Right renal pelvis (tissue), 4 donors: ENCODE results near the gene GRM2. TPM values are rescaled to one million over a fixed set of nuclear protein-coding genes. Genes with fewer than 3 reads are reported as not detected.

ENCODE experiments used
- DNase-seq, 4 donors: peaks; one replicate each; pipeline ENCODE4 v3.0.0-alpha.2; 2013; ENCODE audit warnings: low read depth in 4 of 4, low spot score in 3 of 4, missing footprints in 1 of 4
- polyA plus RNA-seq, 4 donors: library from polyadenylated mRNA; unstranded; fragments of 120-200 nt; gene quantifications; one replicate each; pipeline ENCODE4 v1.2.1, GENCODE V29; 2013; ENCODE audit not compliant: insufficient read length in 4 of 4

The GRM2 gene
- under 1 TPM; 0.46 to 0.69 (median 0.62) TPM for polyA plus RNA-seq

DNA sequence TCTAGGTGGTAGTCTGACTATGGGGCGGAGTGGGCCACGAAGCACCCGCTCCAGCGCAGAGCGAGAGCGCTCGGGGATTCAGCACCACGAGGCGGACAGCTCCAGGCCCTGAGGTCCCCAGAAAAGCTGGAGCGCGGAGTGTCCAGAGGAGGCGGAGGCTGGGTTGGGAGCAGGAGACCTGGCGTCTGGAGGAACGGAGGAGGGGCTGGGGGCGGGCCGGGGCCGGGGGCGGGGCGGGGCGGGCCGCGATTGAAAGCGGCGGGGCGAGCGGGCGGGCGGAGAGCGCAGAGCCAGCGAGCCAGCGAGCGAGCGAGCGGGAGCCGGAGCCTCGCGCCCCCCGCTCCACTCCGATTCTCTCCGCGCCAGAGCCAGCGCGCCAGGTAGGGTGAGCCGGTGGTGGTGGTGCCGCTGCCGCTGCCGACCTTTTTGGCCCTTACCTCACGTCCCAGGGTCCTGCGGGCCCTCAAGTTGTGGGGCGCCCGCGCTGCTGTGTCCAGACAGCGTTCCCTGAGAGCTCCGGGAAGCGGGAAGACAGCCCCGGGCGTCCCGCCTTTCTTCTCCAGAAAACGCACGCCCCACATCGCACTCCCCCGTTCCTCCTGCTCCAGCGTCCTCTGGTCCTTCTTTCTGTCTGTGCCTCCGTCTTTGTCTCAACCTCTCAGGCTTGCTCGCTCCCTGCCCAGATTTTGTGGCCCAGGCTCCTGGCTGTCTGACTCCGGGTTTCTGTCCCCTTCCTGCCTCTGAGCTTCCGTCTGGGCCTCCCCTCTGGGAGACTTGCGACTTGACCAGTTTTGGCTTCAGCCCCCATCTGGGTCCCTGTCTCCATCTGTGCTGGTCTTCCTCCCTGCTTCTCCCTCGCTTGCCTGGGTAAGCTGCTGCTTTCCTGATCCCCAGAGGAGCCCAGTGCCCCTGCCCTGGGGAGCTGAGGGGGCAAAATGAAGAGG is at the start of gene GRM2:
Gene GRM2, plus strand, starts transcription at position 281 of the 944 bp plus-strand sequence. CDS start 1,916 bp downstream, outside the sequence.
- peak; percentile 75 to 83 (median 78) for DNase-seq

DNA sequence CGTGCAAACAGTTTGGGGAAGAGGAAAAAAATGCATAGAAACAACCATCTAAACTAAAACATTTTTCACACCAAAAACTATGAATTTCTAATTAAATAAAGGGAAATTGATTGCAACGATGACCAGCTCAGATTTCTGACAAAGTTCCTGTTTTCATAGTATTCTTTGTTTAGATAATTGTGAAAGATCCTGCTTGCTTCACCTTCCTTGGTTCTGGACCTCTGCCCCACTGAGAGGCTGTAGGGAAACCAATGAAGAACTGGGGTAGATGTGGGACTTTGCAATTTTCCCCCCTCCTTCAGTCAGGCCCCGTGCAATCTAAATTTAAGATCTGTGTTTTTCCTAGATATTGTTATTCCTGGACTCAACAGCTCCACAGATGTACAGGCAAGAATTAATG is 49.6 kb upstream of the GRM2 start:
- DNase-seq: no peak

DNA sequence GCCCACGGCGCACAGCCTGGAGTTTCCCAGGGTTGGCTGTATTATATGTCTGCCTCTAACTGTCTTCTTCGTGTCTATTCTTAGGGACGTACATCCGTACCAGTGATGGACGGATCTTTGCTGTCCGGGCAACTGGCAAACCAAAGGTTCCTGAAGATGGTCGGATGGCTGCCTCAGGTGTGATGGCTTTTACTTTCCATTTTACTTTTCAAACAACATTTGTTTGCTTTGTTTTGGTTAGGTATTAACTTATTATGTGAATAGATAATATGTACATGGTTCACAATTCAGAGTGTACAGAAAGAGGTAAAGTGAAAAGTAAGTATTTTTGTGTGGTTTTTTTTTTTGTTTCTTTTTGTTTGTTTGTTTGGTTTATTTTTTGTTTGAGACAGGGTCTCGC is 46.9 kb upstream of the GRM2 start:
- no peak for DNase-seq

DNA sequence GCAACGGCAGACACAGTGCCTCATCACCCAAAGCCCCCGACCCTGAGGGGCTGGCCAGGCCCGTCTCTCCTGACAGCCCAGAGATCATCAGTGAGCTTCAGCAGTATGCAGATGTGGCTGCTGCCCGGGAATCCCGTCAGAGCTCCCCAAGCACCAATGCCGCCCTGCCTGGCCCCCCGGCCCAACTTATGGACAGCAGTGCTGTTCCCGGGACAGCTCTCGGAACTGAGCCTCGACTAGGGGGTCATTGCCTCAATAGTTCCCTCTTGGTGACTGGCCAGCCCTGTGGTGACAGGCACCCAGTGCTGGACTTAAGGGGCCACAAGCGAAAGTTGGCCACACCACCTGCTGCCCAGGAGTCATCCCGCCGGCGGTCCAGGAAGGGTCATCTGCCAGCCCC is 44.4 kb upstream of the GRM2 start:
- no peak for DNase-seq

DNA sequence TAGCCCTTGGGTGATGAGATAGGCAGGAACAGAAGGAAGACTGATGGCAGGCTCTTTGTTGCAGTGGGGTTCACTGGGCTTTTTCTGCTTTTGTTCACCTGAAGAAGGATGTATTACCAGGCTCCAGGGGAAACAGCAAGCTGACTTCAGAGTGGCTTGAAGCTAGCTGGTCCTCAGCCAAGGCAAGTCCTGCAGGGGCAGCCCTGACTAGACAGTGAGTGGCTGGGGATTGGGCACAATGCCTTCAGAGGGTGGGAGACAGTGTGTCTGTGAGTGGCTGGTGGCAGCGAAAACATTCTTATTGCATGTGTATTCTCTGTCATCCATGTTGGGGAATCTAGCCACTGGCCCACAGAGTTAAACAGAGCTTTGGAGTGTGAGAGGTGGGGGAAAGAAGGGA is 38.1 kb upstream of the GRM2 start:
- no peak for DNase-seq

DNA sequence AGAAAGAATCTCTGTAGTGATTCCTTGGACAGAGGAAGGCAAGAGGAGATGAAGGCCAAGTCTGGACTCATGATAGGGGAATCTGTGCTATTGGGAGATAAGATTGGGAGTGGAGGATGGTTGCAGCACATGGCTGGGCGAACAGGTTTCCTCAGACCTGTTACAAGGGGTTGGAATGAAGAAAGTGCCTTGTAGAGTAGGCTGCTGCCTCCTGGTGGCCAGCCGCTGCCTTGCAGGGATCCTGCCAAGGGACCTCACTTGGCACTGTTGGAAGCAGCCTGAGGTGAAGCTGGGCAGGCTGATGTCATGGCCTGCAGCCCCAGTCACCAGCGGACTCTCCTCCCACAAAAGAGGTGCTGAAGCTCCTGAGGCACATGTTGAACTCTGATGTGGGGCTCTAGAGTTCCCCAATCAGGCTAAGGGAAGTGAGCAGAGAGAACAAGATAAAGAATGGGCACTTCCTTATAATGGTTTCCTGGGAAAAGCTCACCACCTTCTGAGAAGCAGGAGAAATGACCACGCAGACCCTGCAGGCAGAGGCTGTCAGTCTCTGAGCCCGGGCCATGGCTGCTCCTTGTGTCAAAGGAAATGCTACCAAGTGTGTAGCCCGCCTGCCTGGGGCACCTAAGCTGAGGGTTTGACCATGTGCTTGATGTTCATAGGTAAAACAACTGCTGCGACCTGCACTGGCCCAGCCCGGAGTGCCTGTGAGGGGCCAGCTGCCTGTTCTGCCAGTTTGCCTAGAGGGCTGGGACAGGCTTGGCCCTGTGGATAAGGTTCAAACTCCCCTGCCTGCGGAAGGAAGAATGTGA is 37.4 kb upstream of the GRM2 start:
- DNase-seq: peak in 2 of 4 donors; percentile 49 to 53

DNA sequence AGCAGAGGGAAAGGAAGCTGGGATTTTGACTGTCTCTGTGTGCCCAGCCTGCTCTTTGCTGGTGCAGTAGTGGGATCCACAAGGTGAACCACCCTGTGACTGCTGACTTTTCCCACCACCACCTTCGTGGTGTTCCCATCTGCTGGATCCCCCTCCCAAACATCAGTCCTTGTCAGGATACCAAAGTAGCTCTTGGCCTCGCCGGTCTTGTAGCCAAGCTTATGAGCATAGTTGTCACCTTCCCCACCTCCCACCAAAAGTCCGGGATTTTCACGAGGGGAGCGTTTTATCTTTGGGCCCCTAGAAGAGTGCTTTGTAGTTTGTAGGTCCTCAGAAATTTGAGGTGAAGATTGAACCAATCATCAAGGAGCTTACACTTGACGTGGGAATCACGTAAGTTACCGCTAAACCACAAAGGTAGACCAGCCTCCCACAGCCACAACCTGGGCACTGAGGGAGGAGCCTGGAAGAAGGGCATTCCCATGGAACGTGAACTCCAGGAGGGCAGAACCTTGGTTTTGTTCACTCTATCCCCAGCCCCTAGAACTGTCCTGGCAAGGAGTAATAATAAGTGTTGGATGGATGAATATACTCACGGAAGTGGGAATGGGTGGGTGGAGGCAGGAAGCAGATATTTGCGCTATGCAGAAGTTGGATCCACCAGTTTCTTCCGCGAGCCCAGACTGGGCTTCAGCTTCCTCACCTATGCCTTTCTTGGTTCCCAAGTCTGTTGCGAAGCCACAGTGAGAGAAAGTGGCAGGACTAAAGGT is 36.6 kb upstream of the GRM2 start:
- no peak for DNase-seq

DNA sequence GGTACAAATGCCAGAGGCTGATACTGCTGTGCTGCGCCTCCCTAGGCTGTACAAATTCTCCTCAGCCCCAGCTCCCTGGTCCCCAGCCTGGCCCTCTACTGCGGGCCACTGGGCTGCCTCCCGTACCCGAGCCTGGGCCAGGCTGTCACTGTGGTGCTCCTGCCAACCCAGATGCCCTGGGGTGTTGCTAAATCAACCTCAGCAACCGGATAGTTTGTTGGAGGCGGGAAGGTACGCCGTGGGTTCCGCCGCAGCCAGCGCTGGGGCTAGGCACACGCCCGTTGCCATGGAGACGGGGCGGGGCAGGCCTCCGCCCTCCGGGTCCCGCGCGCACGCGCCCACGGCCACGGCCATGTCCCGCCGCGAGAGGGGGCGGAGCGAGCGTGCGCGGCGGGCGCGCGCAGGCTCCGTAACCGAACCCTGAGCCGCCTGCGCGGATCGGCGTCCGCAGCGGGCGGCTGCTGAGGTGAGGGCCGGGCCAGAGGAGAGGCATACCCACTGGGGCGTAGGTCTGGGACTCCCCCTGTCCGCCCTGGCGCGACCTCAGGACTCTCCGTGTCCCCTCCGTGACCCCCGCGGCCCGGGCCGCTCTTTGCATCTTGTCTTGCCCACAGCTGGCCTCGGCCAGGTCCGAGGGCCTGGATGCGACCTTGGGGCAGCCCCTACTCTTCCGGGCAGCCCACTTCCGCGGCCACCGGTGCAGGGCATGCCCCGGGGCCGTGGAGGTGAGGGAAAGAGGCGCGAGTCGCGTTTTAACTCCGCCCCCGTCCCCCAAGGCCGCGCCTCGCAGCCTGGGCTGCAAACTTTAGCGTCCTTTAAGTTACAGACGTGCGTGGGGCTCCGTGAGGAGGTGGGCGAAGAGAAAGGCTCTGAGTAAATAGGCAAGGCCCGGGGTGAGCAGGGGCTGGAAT is 35.8 kb upstream of the GRM2 start, which contains the start of gene TEX264:
Gene TEX264, plus strand, starts transcription at position 430 of the 911 bp plus-strand sequence. CDS start 3,053 bp downstream, outside the sequence.
- DNase-seq: peak in 3 of 4 donors; percentile 60 to 75 (median 63)

DNA sequence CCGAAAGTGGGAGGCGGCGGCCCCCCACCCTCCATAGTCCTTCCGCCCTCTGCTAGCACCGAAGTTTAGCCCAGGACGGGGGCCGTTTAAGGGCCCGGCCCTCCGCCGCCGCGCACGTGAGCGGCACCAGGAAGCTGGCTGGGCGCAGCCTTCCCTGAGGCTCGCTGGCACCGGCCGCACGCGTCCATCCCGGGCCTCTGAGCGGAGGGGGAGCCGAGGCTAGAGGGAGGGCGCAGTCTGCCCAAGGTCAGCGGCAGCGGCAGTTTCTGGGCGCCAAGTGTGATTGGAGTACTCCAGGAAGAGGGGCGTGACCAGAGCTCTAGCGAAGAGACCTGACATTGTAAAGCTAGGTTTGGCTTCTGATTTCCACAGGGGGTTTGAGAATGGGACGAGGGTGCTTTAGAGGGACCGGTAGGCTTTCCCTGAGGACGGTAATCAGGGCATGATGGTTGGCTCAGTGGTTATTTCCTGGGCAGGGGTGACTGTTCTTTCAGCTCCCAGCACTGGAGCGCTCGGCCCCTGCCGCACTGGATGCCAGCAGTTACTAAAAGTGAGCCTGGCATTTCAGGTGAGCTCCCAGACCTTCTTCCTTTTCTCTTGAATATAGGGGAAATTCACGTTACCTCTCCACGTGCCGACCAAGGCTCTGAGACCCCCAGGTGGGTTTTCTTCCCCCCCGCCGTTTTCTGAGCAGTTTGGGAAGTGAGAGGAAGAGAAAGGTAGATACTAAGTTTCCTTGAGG is 35.0 kb upstream of the GRM2 start:
- DNase-seq: peak in 2 of 4 donors; percentile 39 to 43

DNA sequence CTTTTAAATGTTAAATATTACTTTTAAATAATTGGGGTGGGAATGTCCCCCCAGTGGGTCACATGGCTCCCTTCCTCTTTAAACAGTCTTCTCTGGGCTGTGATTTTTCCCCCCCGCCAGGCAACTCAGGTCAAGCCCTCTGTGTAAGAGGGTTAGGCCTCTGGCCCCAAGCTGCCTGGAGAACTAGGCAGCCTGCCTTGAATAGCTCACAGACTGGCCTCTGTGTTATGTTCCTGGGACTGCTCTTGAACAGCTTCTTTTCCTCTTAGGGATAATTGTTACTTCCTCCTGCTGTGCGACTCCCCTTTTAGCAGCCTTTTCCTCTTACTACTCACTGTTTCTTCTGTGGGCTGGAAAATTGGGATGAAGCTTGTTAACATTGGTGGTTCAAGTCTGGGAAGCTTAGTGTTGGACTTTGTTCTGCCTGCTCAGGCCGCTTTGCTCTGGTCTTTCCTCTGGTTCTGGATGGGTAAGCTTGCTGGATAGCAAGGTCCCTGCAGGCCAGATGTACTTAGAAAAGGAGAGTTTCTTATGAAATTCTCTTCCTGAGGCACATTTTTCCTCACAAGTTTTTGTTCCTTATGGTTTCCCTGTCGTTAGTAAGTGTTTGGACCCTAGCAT is 33.6 kb upstream of the GRM2 start:
- no peak for DNase-seq

DNA sequence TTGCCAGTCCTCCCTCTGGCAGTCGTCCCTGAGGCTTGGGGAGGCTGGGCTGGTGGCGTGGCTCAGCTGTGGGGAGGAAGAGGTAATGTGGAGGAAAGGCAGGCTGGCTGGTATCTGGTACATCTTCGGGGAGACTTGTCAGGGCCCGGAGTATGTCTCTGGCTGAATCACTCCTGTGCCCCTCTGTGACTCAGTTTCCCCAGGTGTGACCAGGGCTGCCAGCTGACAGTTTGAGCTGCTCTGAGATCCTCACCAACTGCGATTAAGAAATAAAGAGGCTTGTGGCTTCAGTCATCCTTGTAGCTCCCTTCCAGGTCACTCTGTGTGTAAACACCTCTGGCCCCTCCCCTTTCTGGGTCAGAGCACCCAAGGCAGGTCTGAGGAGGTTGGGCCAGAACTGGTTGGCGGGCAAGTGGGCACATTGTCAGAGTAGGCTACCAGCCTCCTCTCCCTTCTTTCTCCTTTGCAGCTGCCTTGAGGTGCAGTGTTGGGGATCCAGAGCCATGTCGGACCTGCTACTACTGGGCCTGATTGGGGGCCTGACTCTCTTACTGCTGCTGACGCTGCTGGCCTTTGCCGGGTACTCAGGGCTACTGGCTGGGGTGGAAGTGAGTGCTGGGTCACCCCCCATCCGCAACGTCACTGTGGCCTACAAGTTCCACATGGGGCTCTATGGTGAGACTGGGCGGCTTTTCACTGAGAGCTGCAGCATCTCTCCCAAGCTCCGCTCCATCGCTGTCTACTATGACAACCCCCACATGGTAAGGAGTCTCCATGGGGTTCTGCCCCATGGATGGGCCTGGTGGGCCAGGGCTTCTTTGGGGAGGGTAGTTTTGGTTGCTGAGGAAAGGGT is 32.8 kb upstream of the GRM2 start:
- no peak for DNase-seq

DNA sequence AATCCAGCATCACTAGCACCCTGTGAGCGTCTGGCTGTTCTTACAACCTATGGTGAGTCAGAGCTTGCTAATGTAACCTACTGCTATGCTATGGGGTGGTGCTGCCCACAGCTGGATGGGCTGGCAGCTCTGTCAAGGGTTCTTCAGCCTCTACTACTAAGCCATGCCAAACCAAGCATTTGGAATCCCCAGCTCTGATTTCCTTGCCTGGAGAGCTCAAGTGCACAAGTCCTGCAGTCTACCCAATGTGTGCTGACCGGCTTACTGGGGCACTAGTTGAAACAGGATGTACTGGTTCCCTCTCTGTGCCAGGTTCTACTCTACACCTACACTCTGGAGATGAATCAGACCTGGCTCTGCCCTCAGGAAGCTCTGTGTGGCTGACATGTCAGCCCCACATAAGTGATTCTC is 31.7 kb upstream of the GRM2 start:
- DNase-seq: no peak

DNA sequence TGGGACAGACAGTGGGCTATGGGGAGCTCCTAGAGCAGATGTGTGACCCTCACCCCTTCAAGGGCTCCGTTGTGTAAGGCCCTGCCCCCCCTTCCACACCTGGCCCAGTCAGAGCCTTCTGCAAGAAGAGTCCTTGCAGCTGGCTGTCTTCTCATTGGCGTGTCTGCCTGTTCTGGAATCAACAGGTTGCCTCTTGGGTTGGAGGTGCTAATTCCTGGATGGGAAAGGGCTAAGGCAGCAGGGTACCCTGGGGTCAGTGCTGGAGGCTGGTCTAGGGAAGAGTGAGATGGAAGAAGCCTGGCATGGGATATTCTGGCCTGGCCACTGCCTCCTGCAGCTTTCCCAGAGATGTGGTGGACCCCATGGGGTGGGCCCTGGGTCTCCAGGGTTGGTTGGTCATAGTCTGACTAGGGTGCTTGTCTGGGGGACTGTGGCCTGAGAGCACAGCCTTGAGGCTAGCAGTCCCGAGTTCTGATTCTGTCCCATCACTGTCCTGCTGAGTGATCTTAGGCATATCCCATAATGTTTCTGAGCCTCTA is 30.7 kb upstream of the GRM2 start:
- DNase-seq: no peak

DNA sequence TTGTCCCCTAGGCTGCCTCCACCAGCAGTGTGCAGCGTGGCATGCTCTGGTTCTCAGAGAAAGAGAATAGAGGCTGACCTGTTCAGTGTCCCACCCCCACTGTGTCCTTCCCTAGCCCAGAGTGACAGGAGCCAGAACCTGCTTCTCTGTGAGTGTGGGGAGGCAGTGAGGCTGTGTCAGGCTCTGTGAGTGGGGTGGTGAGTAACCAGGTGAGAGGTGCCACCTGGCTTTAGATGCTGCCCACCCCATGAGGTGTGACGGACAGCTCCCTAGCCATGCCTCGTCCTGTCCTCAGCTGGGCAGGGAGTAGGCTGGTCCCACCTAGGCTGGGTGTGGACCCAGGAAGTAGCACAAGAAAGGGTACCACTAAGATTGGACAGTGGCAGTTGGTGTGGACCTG is 29.5 kb upstream of the GRM2 start:
- DNase-seq: no peak

DNA sequence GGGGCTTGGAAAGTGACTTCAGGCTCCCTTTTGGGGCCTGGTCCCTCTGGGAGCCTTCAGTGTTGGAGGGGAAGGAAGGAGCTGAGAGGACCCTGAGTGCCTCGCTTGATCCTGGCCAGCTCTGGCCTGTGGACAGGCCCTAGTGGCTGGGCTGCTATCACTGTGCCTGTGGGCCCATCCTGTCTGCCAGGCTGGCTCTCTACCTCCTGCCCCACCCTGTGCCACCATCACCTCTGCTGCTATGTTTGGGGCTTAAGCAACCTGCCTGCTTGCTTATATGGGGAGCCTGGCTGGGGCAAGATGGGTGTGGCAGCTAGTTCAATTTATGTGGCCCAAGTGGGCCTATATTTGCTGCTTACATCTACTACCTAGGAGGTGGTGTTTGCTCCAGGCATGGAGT is 28.7 kb upstream of the GRM2 start:
- no peak for DNase-seq

DNA sequence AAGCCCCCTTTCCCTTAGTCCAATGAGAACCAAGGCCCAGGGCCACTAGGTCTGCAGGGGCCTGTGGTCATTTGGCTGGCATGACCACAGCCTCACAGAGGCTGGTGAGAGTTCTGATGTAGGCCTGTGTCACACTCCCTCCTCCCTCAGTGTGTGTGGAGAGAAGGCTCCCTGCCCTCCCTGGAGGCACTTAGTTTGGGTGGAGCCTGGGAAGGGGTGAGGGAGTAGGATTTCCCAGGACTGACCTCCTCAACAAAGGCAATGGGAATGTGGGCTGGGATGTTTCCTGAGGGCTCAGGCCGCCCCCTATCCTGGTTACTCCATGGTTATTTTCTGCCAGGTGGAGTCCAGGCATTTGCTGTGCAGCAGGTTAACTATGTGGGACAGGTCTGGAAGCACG is 28.2 kb upstream of the GRM2 start:
- DNase-seq: no peak

DNA sequence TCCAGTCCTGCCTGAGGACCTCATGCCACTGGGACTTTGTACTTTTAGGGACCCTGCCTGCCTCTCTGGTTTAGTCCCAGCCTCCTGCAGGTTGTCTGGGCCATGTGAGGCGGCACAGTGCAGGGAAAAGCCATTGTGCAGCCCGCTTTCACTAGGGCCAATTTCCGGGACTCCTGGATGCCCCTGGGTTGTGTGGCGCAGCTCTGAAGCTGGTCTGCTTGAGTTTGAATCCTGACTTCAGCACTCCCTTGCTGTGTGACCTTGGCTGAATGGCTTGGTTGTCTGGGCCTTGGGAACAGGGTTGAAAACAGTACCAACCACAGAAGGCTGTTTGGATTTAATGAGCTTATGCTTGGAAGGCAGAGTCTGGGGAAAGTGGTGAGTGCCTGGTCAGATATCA is 27.6 kb upstream of the GRM2 start:
- no peak for DNase-seq
